ENCODE results near the gene GSTK1. TPM values are rescaled to one million over a fixed set of nuclear protein-coding genes. Genes with fewer than 3 reads are reported as not detected.

Gene GSTK1
- total and polyA plus RNA-seq, 2 of the 8 experiments (the other 6 are each of a cell fraction or from before 2014, with no cell fraction given) = 25.5 to 32.5 TPM

GRCh38 chr7:143279186-143280098 lies 16.2 kb downstream of the GSTK1 start:
- Histone ChIP-seq H3K79me1 (ENCODE audit: low read depth, low read length) (no peaks in the 10 kb centered on the region), H3K4me1 (replicated peaks in 1 of 4; ENCODE audit: control insufficient read depth in 3 of 4, insufficient read depth in 4 of 4, low read length in 3 of 4) (peaks cover 2 to 9% (median 4%) of the 10 kb centered on the region in 4 experiments; a peak in 5 of 7 replicates), H3K27me3 (replicated peaks in 1 of 4; ENCODE audit: control insufficient read depth in 3 of 4, extremely low read depth in 1 of 4, insufficient read depth in 3 of 4, low read length in 3 of 4) (no peaks in the 10 kb centered on the region), H3K9me3 (ENCODE audit: insufficient read depth in 2 of 2, low read depth in 1 of 2, low read length in 1 of 2) (no peaks in the 10 kb centered on the region), H3K4me3 (ENCODE audit: extremely low read depth in 1 of 4, insufficient read depth in 2 of 4, low read depth in 3 of 4, low read length in 4 of 4) (no peak overlapping the region), H2BK20ac (ENCODE audit: low read length) (no peak overlapping the region), H2BK5ac (ENCODE audit: low read depth, low read length) (no peak overlapping the region), H3K4ac (replicated peaks; ENCODE audit: insufficient read length, low read depth, low read length) (no peak overlapping the region), H3K36me3 (ENCODE audit: control insufficient read depth in 2 of 4, insufficient read depth in 4 of 4, low read length in 3 of 4) (no peaks in the 10 kb centered on the region), H3K9ac (replicated peaks in 1 of 4; ENCODE audit: extremely low read depth in 1 of 4, low read depth in 3 of 4, low read length in 3 of 4) (no peak overlapping the region), H3K18ac (ENCODE audit: extremely low read depth, low read length) (no peak overlapping the region), H2AK5ac (ENCODE audit: low read depth, low read length) (no peak overlapping the region), H2BK12ac (ENCODE audit: low read depth, low read length) (no peak overlapping the region), H4K91ac (replicated peaks; ENCODE audit: insufficient read length, low read length) (no peak overlapping the region), H3K23me2 (ENCODE audit: low read depth, low read length) (no peaks in the 10 kb centered on the region; the same call in 1 of the 2 replicates), H4K20me1 (replicated peaks in 1 of 2; ENCODE audit: control insufficient read depth in 1 of 2, insufficient read depth in 2 of 2, low read length in 2 of 2) (no peaks in the 10 kb centered on the region), H3K4me2 (ENCODE audit: insufficient read depth in 1 of 2, low read depth in 2 of 2, low read length in 2 of 2) (no peak overlapping the region), H2BK15ac (ENCODE audit: low read length) (no peak overlapping the region), H4K5ac (ENCODE audit: insufficient read length, low read depth, low read length) (no peak overlapping the region), H3K56ac (replicated peaks; ENCODE audit: insufficient read length, low read depth, low read length) (no peak overlapping the region), H2AFZ (ENCODE audit: low read length) (no peak overlapping the region), H3K79me2 (ENCODE audit: control insufficient read depth in 1 of 2, insufficient read depth in 2 of 2, low read length in 2 of 2) (no peaks in the 10 kb centered on the region), H3K27ac (ENCODE audit: low read depth, low read length) (no peak overlapping the region), H4K8ac (ENCODE audit: extremely low read depth, insufficient read depth, low read length) (no peak overlapping the region), H2BK120ac (replicated peaks; ENCODE audit: low read depth, low read length) (no peak overlapping the region), H3K14ac (ENCODE audit: insufficient read length) (no peak overlapping the region), H3K23ac (ENCODE audit: insufficient read length) (no peak overlapping the region)
- ChIA-PET POLR2A (ENCODE audit: partially characterized antibody) (interaction anchor here (1.0 to 2.4 kb wide), 2 partner anchors 9 to 16 kb away, joined by 3 to 8 read pairs; partner anchors contain the start of genes CASP2 and GSTK1), CTCF (ENCODE audit: partially characterized antibody) (interaction anchor here (0.9 to 3.8 kb wide), 7 partner anchors 11 to 136 kb away, joined by 3 to 21 read pairs (median 4); no protein-coding TSS in a partner anchor)
- FAIRE-seq (no peak), DNase-seq (ENCODE audit: low read depth in 1 of 2, low spot score in 2 of 2) (no peak)
- 87% methylated on average over 8 of the region's 8 CpGs; no CpG with 5 or more reads in 1 of the 2 experiments for WGBS, 2 experiments (ENCODE audit: extremely low coverage in 1 of 2, insufficient coverage in 1 of 2, insufficient read length in 1 of 2, insufficient replicate concordance in 2 of 2, low coverage in 1 of 2, low lambda C conversion rate in 2 of 2, missing lambda C conversion rate in 1 of 2)
- TF ChIP-seq POU5F1 (IDR thresholded peaks at IDR 0.05; ENCODE audit: low read depth, low read length) (no peak), CREB1 (IDR thresholded peaks at IDR 0.05) (no peak), RBBP5 (IDR thresholded peaks at IDR 0.05; ENCODE audit: borderline replicate concordance, low read depth, low read length) (no peak), SP4 (IDR thresholded peaks at IDR 0.05; ENCODE audit: low read length) (no peak), SUZ12 (IDR thresholded peaks at IDR 0.05; ENCODE audit: low read length) (no peak), CEBPB (IDR thresholded peaks at IDR 0.05; ENCODE audit: low read depth, low read length) (no peak), FOSL1 (IDR thresholded peaks at IDR 0.05; ENCODE audit: insufficient read depth, low read depth, low read length) (no peak), USF2 (IDR thresholded peaks at IDR 0.05; ENCODE audit: low read length) (no peak)
